GM19468 (cell line): ENCODE data around the gene LRRC8D.

ENCODE experiments used
- ATAC-seq: cut with Tn5 transposase; IDR thresholded peaks from one replicate; pipeline ENCODE4 v1.9.1; 2021; ENCODE audit warnings: mild to moderate bottlenecking, moderate library complexity, moderate number of reproducible peaks; ENCODE audit not compliant: unreplicated experiment; ENCODE audit errors: extremely low read depth

Gene LRRC8D

DNA sequence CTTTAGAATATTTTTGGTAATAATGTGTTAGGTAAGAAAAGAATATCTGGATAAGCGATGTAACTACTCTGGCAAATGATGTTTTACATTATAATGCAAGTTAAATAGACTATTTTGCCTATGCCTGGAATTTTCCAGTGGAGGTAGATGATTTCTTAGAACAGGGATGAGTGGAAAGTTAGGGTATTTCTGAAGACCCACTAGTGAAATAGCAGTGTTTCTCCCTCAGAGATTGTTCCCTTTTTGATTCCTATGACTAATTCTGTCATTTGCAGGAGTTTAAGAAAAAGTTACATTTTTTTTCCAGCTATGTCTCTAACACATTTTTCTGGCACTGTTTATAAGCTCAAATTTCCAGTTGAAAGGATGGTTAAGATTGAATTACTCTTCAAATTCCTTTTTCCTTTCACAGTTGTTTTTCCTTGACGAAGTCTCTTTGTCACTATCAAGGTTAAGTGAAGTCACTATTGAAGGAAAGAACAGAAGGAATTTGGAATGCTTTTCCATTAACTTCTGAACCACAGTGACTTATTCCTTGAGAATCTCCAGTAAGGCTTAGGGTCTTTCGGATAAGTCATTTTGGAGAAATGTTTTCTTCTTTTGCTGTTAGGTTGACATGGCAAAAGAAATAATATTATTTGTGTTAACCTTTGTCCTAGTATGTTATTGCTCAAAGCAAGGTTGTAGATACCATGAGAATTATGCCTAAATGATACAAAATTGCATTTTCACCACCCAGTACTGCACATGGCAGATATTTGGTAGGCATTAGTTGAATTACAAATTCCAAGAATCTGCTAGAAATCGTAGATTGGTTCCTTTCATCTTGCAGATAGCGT, 131.2 kb downstream of the LRRC8D start:
- no peak for ATAC-seq

DNA sequence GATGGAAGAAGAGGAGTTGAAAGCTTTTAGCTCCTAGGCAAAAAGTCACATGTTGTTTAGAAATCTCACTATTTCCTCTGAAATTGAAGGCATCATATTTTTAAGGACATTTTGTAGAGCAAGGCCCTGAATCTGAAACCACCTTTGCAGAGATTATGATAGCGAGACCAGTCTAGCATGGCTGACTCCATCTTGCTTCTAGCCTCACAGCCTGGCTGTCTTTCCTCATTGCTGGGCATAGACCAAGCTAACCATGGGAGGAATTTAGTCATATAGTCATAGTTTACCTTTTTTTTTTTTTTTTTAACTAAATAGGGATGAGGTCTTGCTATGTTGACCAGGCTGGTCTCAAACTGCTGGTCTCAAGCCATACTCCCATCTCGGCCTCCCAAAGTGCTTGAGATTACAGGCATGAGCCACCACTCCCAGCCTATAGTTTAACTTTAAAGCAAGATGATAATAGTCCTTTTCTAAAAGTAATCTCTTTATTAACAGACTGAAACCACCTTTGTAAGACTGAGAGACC, 131.8 kb downstream of the LRRC8D start:
- no peak for ATAC-seq

DNA sequence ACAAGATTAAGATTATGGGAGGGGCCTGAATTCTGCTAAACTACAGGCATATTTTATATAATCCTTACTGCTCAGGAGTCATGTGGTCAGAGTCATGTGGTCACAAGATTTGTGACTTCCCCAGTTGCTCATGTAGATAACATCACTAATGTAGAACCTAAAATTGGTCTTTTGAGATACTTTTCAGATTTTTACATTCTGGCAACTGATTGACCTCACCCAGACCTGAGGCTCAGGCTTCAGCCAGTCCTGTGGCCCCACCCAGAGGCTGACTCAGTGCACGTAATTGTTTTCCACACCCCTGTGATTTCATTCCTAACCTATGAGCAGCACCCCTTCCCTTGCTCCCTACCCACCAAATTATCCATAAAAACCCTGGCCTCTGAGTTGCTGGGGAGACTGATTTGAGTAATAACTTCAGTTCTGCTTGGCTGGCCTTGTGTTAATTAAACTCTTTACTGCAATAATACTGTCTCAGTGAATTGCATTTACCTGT, 132.3 kb downstream of the LRRC8D start:
- ATAC-seq, result peak; percentile 41

GRCh38 chr1:89953929-89954328, 133.1 kb downstream of the LRRC8D start:
- no peak for ATAC-seq

- ATAC-seq, result no peak
These were observed 133.6 kb downstream of the LRRC8D start for GRCh38 chr1:89954401-89954800.

DNA sequence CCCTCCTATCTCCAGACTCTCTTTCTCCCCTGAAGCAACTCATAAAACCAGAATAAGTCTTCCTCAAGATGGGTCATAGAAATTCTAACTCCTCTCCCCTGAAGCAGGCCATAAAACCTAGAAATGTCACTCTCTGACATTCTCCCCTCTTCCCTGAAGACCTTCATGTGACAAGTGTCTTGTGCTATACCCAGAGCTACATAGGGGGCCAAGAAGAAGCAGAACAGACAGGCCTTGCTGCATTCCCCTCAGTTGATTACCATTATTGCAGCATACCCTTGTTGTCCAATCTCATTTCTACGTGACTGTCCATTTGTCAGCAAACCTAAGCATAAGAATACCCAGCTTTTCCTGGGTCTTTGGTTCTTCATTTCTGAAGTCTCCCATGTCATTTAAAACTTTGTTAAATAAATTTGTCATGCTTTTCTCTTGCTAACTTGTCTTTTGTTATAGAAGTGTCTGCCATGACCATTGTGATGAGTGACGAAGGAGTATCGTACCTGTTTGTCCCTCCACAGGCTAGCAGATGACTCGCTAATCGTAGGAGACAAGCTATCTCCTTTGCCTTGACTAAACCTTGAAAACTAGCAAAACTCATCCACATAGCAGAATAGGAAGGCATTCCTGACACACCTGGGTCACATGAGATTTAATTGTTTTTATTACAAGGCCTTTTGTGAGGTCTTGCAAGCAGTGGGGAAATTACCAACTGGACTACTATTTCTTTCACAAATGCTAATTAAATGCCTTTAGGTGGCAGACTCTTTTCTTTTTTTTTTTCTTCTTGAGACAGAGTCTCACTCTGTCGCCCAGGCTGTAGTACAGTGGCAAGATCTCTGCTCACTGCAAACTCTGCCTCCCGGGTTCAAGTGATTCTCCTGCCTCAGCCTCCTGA, 134.7 kb downstream of the LRRC8D start:
- ATAC-seq, result no peak

DNA sequence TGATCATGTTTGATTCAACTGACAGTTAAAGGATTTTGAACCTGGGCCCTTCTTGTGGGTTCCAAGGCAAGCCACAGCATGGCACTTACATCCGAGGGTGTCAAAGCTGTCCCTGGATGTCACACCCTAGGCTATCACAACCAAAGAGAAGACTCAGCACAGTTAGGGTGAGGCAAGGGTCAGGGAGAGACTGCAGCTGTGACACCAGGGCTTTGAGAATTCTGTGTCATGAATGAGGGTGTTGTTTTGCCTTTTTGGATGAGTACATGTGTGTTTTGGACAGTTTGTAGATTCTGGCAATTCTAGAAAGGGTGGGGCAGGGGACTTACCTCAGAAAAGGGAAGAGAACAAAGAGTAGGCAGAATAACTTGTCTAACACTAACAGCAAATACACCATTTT, 136.3 kb downstream of the LRRC8D start:
- ATAC-seq, result no peak

DNA sequence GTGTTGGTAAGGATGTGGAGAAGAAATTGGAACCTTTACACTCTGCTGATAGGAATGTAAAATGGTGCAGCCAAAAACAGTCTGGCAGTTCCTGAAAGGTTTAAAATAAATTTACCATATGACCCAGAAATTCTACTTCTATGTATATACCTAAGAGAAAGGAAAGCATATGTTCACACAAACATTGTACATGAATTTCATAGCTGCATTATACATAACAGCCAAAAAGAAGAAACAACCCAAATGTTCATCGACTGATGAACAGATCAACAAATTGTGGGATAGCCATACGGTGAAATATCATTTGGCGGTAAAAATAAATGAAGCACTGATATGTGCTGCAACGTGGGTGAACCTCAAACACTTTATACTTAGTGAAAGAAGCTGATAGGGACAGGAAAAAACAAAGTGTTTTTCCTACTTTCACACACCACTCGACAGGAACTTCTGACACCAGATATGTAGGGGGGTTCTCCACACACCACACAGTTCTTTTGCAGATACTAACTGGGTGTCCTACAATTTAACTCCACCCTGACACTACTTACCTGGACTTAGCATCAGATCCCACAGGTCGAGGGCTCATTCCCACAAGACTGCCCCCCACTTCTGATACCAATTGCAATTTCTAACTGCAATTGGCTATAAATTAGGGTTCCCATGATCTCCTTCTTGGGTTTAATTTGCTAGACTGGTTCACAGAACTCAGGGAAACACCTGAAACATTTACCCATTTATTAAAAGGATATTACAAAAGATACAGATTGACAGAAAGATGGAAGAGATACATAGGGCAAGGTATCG, 138.2 kb downstream of the LRRC8D start:
- ATAC-seq, result no peak

- ATAC-seq, result no peak
These were observed 138.9 kb downstream of the LRRC8D start for GRCh38 chr1:89959719-89960118.

GRCh38 chr1:89962024-89962741, 141.4 kb downstream of the LRRC8D start:
- no peak for ATAC-seq

- ATAC-seq, result no peak
These were observed 141.9 kb downstream of the LRRC8D start for GRCh38 chr1:89962742-89963075.

- ATAC-seq, result no peak
These were observed 144.4 kb downstream of the LRRC8D start for GRCh38 chr1:89965193-89965768.

DNA sequence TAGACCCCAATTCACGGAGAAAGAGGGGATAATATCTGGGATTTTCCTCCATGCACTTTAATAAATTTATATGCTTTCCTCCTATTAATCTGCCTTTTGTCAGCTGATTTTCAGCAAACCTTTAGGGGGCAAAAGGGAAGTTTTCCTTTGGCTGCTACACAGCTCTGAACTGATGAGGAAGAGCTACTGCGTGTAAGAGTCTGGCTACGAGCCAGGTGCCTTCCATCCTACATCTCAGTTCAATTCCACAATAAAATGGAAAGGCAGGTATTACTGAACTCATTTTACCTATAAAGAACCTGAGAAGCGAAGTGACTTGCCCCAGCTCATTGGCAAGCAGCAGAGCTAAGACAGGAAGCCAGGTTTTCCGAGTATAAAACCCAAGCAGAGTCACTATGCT, 145.8 kb downstream of the LRRC8D start:
- no peak for ATAC-seq

GRCh38 chr1:89971600-89971999, 150.8 kb downstream of the LRRC8D start:
- ATAC-seq, result peak; percentile 30

DNA sequence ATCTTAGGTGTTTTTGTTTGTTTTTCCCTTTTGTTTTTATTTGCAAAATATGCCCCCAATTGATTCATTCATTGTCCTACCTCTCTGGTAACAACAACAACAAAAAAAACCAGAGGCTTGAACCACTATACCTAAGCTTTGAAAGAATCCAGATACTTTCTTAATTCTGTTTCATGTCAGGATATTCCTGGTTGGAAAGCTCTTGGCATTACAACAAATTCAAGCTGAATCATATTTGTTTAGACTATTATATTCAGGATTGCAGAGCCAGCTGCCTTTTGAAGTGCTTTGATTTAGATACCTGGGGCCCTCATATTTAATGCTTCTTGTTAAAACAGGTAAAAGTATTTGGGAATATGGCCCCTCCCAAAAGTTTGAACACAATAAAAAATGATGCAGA, 151.2 kb downstream of the LRRC8D start:
- no peak for ATAC-seq

DNA sequence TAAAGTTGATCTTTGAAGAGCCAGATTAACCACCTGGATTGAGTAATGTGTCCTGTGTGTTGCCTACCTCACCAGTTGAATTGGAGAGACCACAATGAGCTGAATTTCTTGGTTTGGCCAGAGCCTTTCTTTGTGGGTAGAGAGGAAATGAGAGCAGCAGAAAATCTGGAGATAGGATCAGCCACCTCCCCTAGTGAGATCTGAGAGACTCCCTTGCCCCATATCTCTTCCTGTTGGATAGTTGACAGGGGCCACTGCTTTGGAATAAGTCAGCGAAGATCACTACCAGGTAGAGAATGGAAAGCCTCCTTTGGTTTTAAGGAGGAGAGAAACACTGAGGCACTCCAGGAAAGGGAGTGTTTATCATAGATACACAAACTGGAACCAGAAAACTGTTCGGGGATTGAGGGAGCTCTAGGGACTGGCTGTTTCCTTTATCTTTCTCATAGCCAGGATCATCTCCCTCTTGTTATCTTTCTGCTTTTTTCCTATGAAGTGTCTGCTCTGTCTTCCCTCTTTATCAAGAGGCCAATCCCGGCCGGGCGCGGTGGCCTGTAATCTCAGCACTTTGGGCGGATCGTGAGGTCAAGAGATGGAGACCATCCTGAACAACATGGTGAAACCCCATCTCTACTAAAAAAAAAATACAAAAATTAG, 152.8 kb downstream of the LRRC8D start:
- ATAC-seq, result no peak

- no peak for ATAC-seq
These were observed 153.4 kb downstream of the LRRC8D start for GRCh38 chr1:89974256-89974655.

- ATAC-seq, result no peak
These were observed 154.1 kb downstream of the LRRC8D start for GRCh38 chr1:89974696-89975470.
